NCI-H1105 (cell line): ENCODE measurements around the gene FHIT.

Experiments used
- DNase-seq: peaks from one replicate; lab custom pipeline; 2025; lab: John Stamatoyannopoulos, UW

The FHIT gene

DNA sequence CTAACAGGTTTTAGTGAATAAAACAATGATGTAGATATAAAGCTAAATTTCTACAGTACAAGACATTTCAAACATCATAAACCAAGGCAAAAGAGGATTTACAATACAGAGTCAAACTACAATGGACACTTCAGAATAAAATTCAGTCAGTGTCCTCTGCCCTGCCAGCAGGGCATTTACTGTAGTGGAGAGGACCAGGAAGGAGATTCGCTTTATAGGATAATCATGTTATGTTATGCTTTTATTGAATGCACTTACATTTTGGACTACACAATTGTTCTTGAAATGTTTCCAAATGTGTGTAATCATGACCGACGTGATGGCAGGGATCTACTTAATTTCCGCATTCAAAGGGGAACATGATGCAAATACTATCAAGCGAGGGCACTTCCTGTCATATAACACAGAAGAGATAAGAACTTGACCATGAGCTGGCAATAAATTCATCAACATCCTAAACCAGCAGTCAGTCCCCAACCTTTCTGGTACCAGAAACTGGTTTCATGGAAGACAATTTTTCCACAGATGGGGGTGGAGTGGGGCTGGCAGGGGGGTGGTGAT, 925.6 kb downstream of the FHIT start:
- no peak for DNase-seq

GRCh38 chr3:60323651-60324050, 927.6 kb downstream of the FHIT start:
- DNase-seq, result no peak

DNA sequence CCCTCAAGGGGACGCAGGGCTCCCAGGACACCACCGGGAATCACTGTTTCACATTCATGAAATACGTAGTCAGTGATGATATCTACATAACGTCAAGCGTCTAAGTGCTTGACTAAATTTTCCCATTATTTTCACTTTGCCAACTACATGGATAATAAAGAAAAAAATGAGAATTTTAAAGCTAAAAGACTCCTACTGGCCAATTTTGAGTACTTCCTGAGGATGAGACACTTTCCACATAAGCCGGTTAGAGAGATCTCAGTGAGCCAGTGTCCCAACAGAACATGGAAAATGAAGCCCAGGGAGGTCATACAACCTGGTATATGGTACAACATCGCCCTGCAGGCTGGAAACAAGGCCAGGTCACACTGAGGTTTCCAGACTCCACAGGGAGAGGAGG, 928.1 kb downstream of the FHIT start:
- no peak for DNase-seq

DNA sequence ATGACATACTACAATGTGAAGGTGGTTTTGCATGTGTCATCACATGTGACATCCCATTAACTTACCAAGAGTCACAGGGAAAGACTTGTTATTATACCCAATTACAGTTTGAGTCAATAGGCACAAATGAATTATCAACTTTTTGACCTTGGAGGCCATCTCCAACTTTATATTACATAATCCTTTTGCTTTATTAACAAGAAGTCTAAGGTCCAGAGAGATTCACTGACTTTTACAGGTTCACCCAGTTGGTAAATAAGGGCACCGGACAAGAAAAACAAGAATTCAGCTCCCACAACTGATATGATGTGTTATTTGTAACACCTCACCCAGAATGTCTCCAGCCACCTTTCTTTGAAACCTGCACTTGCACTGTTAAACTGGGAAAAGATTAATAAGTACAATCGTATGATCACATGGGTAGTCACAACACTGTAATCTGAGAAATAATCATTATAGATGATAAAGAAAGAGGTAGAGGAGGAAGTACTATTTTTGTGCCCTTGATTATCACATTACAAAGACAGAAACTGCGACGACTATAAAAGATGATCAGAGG, 928.9 kb downstream of the FHIT start:
- DNase-seq, result no peak

DNA sequence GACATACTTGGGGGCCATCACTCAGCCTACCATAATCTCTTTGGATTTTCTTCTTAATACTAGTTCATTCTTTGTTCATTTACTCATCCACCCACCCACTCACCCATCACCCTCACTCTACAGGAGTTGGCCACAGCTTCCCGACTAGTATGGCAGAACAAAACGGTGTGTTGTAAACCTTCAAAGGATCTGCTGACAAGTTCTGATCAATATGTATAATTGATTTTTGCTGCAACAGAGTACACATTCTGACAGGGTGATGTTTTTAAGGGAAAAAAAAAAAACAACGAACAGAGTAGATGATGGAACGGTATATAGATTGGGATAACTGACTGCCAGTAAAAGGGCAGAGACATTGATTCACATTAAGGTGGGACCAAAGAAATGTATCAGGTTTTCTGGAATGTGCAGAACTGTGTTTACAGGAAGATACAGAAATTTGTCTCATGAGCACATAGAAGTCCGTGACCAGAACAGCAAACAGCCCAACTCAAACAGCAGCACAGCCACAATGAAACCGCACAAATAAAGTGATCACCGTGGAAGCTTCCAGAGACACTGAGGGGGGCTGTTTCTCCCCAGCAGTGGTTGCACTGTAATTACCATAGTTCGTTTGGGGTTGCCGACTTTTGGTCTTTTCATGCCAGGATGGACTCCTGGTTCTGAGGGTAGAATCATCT, 931.9 kb downstream of the FHIT start:
- DNase-seq, result no peak

- no peak for DNase-seq
Measured at GRCh38 chr3:60316121-60316797, 935.0 kb downstream of the FHIT start.

GRCh38 chr3:60313951-60314461, 937.2 kb downstream of the FHIT start:
- no peak for DNase-seq

DNA sequence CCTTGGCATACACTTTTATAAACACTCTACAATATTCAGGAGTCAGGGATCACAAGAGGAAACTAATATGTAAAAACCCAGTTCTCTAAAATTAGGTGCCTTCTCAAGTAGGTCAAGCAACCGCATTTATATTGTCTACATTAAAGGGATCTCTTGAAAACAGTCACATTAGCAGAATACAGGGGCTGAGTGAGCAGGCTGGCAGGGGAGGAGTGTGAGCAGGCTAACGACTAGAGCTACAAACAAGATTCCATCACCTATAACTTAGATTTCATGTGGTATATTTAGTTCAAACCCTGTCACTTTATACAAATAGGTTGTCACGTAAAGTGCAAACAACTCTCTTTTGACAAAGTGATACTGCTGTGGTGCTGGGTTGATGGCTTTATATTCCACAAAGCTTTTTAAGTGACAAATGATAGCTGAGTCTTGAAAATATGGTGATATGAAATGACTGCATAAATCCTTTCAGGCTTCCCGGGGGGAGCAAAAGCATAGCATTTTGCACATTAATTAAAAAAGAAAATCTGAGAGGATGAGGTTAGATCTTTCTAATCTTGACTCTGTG, 937.9 kb downstream of the FHIT start:
- DNase-seq, result no peak

DNA sequence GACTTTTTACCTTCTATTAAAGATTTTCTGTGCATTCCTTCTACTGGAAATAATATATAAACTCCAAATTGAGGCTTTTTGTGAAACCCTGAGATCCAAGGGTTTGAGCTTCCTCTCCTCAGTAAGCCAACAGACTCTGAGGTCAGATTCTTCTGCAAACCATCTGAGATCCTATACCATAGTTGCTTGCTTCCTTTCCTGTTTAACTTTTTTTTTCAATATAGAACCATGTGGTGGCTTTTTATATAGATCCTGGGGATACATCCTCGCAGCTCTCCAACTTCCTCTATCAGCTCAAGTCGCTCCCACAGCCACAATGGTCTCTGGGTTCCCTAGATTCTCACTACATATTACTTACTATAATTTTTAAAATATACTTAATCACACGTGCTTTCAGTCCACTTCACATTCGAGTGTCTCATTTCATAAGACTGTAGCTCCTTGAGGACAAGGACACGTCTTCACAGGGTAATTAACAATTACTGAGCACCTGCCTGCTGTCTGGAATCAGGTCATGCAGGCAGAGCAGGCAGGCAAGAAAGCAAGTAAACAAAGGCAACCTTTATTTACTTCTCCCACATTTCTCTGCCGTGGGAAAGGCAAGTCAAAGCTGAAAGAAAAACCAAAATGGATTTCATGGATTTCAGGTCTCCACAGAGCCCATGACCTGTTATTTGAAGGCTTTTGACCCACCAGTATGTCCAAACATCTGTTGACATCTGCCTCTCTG, 941.5 kb downstream of the FHIT start:
- DNase-seq, result no peak

- no peak for DNase-seq
Measured at GRCh38 chr3:60308808-60309207, 942.4 kb downstream of the FHIT start.

DNA sequence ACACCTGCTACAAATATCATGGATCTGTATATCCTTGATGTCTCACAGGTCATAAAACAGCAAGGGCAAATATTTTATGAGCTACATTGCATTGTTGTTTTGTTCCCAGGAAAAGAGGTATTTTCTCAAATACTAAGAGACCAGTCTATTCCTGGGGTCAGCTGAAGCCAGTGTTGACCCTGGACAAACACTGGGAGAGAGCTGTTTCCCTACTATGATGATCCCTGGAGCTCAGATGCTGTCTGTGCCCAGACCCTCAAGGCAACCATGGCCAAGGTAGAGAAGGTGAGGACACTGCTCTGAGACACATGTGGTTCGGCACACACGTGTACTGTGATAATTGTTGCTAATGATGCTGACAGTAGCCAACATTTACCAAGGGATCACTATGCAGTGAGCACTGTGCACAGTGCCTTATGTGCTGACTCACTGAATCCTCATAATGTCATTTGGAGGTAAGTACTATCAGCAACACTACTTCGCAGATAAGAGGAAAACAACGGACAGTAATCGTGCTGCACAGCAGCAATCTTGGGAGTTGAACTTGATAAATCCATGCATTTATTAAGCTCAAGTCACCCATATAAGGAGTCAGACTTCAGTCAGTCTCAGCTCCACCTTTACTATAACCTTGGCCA, 943.6 kb downstream of the FHIT start:
- no peak for DNase-seq

GRCh38 chr3:60304112-60304511, 947.1 kb downstream of the FHIT start:
- DNase-seq, result no peak

DNA sequence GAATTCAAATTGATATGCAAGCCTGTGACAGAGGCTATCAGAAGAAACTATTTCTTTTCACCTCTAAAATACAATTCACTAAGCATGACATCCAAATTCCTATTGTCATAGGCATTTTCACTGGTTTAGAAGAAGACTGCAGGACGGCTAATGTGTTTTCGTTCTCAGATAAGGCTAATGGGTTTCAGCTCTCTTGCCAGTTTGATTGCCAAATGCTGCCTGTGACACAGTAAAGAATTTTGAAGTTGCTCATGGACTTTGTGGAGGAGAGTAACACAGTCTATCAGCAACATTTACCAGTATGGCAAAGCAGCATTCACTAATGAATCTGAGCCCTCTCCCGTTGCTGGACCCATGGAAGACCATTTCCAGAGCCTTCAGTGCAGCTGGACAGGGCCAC, 948.1 kb downstream of the FHIT start:
- DNase-seq, result no peak

DNA sequence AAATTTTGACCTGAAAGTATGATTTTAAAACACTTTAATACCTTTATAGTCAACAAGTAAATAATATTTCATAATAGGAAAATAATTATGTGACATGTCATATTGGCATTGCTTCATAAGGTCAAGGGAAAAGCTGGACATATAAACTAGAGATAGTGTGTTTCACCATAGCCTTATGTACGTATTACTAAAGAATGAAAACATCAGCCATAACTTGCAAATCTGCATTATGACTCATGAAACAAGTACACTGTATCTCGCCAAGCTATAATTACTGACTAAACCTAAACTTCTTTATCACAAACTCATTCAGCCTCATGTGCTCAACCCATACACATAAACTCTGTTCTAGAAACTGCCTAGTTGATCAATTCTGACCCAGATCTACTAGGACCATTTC, 950.1 kb downstream of the FHIT start:
- no peak for DNase-seq

GRCh38 chr3:60298141-60298540, 953.1 kb downstream of the FHIT start:
- DNase-seq, result no peak

DNA sequence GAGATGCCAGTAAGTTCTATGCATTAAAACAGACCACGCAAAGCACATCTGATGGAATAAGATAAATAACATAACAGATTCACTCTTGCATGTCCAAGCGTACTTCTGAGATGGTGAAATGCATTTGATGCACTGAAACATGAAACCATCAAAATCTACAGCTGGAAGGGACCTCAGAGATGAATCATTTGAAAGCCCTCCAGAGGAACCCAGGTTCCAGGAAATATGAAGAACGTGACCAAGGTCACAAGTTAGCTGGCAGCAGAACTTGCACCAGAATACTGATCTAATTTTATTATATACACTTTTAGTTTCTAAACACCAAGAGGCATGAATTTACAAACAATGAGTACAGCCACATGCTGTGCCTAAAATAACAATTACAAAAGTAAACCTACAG, 957.1 kb downstream of the FHIT start:
- no peak for DNase-seq

GRCh38 chr3:60291115-60291514, 960.1 kb downstream of the FHIT start:
- no peak for DNase-seq

- no peak for DNase-seq
Measured at GRCh38 chr3:60290122-60290492, 961.1 kb downstream of the FHIT start.

- no peak for DNase-seq
Measured at GRCh38 chr3:60289341-60290121, 961.7 kb downstream of the FHIT start.

GRCh38 chr3:60282866-60283265, 968.4 kb downstream of the FHIT start:
- DNase-seq, result no peak

DNA sequence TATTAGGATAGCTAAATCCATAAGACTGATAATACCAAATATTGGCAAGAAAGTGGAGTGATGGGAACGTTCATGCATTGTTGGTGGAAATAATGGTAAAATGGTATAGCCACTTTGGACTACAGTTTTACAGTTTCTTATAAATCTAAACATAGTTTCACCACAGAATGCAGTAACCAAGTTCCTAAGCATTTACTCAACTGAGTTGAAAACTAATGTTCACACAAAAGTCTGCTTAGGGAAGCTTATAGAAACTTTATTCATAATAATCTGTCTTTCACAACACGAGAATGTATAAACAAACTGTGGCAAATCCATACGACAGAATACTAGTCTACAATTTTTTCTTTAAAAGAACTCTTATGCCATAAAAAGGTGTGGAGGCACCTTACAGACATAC, 969.3 kb downstream of the FHIT start:
- DNase-seq, result no peak
